ENCODE measurements around the gene ATN1. TPM values are rescaled to one million over a fixed set of nuclear protein-coding genes. Genes with fewer than 3 reads are reported as not detected.

The ATN1 gene
- total and polyA plus RNA-seq, 9 of the 15 experiments (the other 6 are each of a cell fraction or from before 2014, with no cell fraction given), result 0.15 to 49.8 (median 2.7) TPM

DNA sequence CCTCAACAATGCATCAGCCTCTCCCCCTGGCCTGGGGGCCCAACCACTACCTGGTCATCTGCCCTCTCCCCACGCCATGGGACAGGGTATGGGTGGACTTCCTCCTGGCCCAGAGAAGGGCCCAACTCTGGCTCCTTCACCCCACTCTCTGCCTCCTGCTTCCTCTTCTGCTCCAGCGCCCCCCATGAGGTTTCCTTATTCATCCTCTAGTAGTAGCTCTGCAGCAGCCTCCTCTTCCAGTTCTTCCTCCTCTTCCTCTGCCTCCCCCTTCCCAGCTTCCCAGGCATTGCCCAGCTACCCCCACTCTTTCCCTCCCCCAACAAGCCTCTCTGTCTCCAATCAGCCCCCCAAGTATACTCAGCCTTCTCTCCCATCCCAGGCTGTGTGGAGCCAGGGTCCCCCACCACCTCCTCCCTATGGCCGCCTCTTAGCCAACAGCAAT lies 8.5 kb downstream of the ATN1 start:
- DNase-seq (ENCODE audit: extremely low read depth in 1 of 4, low spot score in 3 of 4) (no peak), FAIRE-seq (no peak), ATAC-seq (no peak)
- H3K4me2 ChIP-seq (ENCODE audit: insufficient read depth, low read length), result no peak overlapping the region
- no peaks in the 10 kb centered on the region for H3K9me3 ChIP-seq (replicated peaks; ENCODE audit: control insufficient read depth, insufficient read depth, low read depth, low read length)
- H3K36me3 ChIP-seq (ENCODE audit: control insufficient read depth, insufficient read depth, low read length), result peaks cover 72% of the 10 kb centered on the region; the same call in 2 of the 3 replicates
- WGBS (ENCODE audit: insufficient coverage, low coverage, missing lambda C conversion rate), result no CpG with 5 or more reads among the region's 3 CpGs
- H3K79me2 ChIP-seq (ENCODE audit: control insufficient read depth, insufficient read depth, low read length), result peaks cover 22% of the 10 kb centered on the region
- H2AFZ ChIP-seq (ENCODE audit: low read depth, low read length), result no peak overlapping the region
- no peaks in the 10 kb centered on the region for H3K27me3 ChIP-seq (ENCODE audit: control insufficient read depth in 2 of 2, insufficient read depth in 2 of 2, low read length in 2 of 2)
- in situ Hi-C loops (cut with MboI) (no loop called here), intact Hi-C loops (cut with micrococcal nuclease) (no loop called here)
- ChIA-PET CTCF (ENCODE audit: low intra/inter-chr PET ratio) (no interaction called here), POLR2A (interaction anchor here (0.9 to 2.8 kb wide), 3 partner anchors 11 to 83 kb away, joined by 3 to 18 read pairs (median 3); no protein-coding TSS in a partner anchor)
- BruUV-seq (replicated peaks), result no TSS peak
- no peak for TF ChIP-seq JUN (IDR thresholded peaks at IDR 0.05; ENCODE audit: borderline replicate concordance, low read depth, low read length)
- TF ChIP-seq JUN (CRISPR knock-in tag; IDR thresholded peaks at IDR 0.05; ENCODE audit: borderline replicate concordance), result no peak
- no peak for TF ChIP-seq MXI1 (IDR thresholded peaks at IDR 0.05; ENCODE audit: low read depth, low read length)
- TF ChIP-seq, protein P1, sequence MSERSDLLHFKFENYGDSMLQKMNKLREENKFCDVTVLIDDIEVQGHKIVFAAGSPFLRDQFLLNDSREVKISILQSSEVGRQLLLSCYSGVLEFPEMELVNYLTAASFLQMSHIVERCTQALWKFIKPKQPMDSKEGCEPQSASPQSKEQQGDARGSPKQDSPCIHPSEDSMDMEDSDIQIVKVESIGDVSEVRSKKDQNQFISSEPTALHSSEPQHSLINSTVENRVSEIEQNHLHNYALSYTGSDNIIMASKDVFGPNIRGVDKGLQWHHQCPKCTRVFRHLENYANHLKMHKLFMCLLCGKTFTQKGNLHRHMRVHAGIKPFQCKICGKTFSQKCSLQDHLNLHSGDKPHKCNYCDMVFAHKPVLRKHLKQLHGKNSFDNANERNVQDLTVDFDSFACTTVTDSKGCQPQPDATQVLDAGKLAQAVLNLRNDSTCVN (CRISPR knock-in tag; IDR thresholded peaks at IDR 0.05), result no peak
- TF ChIP-seq FOXA3 (CRISPR knock-in tag; conservative IDR thresholded peaks at IDR 0.05 in 1 of 2, IDR thresholded peaks at IDR 0.05 in 1 of 2), result no peak
- TF ChIP-seq ZSCAN29 (IDR thresholded peaks at IDR 0.05), result no peak
- no peak for TF ChIP-seq NR2C1 (IDR thresholded peaks at IDR 0.05)
- no peak for TF ChIP-seq NR2C1 (tag; IDR thresholded peaks at IDR 0.05)
- TF ChIP-seq ZNF316 (IDR thresholded peaks at IDR 0.05), result no peak
- TF ChIP-seq YBX1 (IDR thresholded peaks at IDR 0.05), result no peak
- TF ChIP-seq, protein P2, sequence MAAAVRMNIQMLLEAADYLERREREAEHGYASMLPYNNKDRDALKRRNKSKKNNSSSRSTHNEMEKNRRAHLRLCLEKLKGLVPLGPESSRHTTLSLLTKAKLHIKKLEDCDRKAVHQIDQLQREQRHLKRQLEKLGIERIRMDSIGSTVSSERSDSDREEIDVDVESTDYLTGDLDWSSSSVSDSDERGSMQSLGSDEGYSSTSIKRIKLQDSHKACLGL (CRISPR knock-in tag; IDR thresholded peaks at IDR 0.05; ENCODE audit: borderline replicate concordance, poor library complexity, severe bottlenecking), result no peak
- no peak for TF ChIP-seq CBX1 (IDR thresholded peaks at IDR 0.05; ENCODE audit: low read depth)
- no peak for TF ChIP-seq MCM3 (IDR thresholded peaks at IDR 0.05)
- TF ChIP-seq ZNF324 (CRISPR knock-in tag; IDR thresholded peaks at IDR 0.05), result no peak
- TF ChIP-seq CBX3 (IDR thresholded peaks at IDR 0.05; ENCODE audit: borderline replicate concordance in 1 of 2, low read length in 2 of 2), result no peak
- TF ChIP-seq ZNF311 (CRISPR knock-in tag; IDR thresholded peaks at IDR 0.05), result no peak
- TF ChIP-seq SMC3 (conservative IDR thresholded peaks at IDR 0.05; ENCODE audit: insufficient read depth, low read depth, low read length), result no peak
- no peak for TF ChIP-seq FOXA1 (IDR thresholded peaks at IDR 0.05; ENCODE audit: borderline replicate concordance)
- TF ChIP-seq HDAC6 (IDR thresholded peaks at IDR 0.05; ENCODE audit: low read depth, low read length), result no peak
- TF ChIP-seq THRAP3 (IDR thresholded peaks at IDR 0.05; ENCODE audit: borderline replicate concordance), result no peak
- TF ChIP-seq CBFA2T2 (conservative IDR thresholded peaks at IDR 0.05), result no peak
- no peak overlapping the region for H3K27ac ChIP-seq (ENCODE audit: extremely low read depth, low read depth, low read length)
- peaks cover 18 to 43% of the 10 kb centered on the region in 2 experiments; a peak in 4 of 5 replicates for H3K4me1 ChIP-seq (replicated peaks in 1 of 2; ENCODE audit: control insufficient read depth in 2 of 2, insufficient read depth in 2 of 2, low read length in 2 of 2)
- no peaks in the 10 kb centered on the region for H4K20me1 ChIP-seq (replicated peaks; ENCODE audit: control insufficient read depth, insufficient read depth, low read length)
- peak overlapping the region in 1 of 2 experiments; percentile 68; a peak in 1 of 4 replicates for H3K9ac ChIP-seq (ENCODE audit: insufficient read depth in 1 of 2, low read depth in 2 of 2, low read length in 2 of 2)
- H3K9me1 ChIP-seq (ENCODE audit: control insufficient read depth, insufficient read depth, low read length), result no peaks in the 10 kb centered on the region
- H3K4me3 ChIP-seq, result no peak overlapping the region

Data from K562 (cell line).